Fibroblast of pulmonary artery (primary cell): Measurements from ENCODE around the gene SLPI.
A peak's percentile ranks its signal among the peaks of the same experiment; 100 is the strongest.

ENCODE experiments used
- DNase-seq: peaks from one replicate; pipeline ENCODE4 v3.0.0-alpha.2; 2010; ENCODE audit warnings: low read depth
- H3K4me3 ChIP-seq: replicated peaks from 2 replicates; pipeline ENCODE4 v1.5.1; 2011; ENCODE audit warnings: low read depth, mild to moderate bottlenecking, control low read depth, low read length, moderate library complexity
- CTCF ChIP-seq: IDR thresholded peaks from 2 replicates; pipeline ENCODE4 v1.5.1; 2011; ENCODE audit warnings: mild to moderate bottlenecking, control low read depth, low read length, inconsistent platforms; ENCODE audit errors: missing control alignments

The SLPI gene

GRCh38 chr20:45294659-45295058, 40.3 kb upstream of the SLPI start:
- DNase-seq, result no peak
- H3K4me3 ChIP-seq, result no peak overlapping the region
- TF ChIP-seq CTCF, result no peak

DNA sequence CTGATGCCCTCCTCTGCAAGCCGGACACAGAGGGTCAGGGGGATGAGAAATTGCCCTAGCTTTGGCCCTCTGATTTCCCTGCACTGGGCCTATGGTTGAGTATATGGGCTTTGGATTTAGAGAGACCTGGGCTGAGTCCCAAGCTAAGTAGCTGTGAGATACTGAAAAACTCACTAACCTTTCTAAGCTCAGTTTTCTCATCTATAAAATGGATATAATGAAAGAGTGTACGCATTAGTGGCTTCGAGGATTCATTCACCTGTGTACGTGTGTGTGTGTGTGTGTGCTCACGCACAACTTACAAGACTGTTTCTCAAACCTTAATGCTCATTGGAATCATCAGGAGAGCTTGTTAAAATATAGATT, 39.6 kb upstream of the SLPI start:
- no peak for TF ChIP-seq CTCF
- DNase-seq, result no peak
- H3K4me3 ChIP-seq, result no peak overlapping the region

DNA sequence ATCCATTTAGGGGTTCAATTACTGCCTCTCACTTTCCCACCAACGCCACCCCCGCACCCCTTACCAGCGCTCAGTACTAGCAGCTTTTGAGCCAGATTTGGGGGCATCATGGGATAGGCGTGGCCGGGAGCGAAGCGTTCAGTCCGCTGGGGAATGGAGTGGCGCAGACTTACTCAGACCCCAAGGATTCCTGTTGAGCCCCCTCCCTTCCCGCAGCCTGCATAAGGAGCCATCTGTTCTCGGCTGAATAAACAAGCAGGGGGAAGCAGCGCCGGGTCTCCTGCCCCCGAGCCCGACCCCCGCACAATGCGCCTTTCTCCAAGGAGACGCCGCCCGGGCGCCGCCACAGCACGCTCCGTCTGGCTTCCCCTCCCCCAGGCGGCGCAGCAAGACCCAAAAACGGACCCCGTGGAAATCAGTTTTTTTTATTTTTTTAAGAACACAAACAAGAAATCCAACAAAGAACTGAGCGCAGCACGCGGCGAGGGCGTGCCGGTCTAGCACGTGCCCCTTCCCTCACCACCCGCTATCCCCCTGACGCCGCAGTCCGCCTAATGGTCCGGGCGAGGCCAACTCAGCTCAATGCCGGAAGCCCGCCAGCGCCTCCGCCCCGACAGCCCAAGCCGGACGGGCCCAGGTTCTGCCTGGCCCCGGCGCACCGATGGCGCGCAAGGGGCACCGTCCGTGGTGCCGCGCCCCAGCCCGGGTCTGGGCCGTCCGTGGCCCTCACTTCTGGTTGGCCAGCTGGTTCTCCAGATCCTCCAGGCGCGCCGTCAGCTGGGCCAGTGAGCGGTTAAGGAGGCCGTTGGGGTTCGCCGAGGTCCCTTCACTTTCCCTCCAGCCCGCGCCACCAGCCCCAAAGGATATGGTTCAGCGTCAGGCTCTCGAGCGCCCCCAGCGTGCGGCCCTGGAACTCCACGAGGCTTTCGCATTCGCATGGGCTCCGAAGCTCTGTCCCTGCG, 39.0 kb upstream of the SLPI start:
- DNase-seq, result peak; percentile 69
- TF ChIP-seq CTCF, result peak; percentile 87
- peak overlapping the region; percentile 53 for H3K4me3 ChIP-seq

DNA sequence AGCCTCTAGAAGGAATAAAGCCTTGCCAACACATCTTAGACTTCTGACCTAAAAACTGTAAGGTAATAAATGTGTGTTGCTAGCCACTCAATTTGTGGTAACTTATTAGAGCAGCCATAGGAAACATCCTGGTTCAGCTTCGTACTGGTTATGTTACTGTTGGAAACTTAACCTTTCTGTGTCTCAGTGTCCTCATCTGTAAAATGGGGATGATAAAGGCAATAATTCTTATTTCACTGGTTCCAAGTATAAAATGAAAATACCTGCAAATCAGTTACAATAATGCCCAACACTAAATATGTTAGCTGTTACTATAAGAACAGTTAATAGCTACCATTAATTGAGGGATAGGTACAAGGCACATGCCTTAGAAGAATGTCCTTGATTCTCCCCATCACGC, 38.0 kb upstream of the SLPI start:
- H3K4me3 ChIP-seq, result no peak overlapping the region
- no peak for TF ChIP-seq CTCF
- DNase-seq, result no peak

- no peak overlapping the region for H3K4me3 ChIP-seq
- DNase-seq, result no peak
- TF ChIP-seq CTCF, result no peak
Observed at GRCh38 chr20:45291526-45291925, 37.2 kb upstream of the SLPI start.

GRCh38 chr20:45290677-45291355, 36.5 kb upstream of the SLPI start:
- peak; percentile 92 for TF ChIP-seq CTCF
- H3K4me3 ChIP-seq, result no peak overlapping the region
- peak; percentile 79 for DNase-seq
